Esophagus squamous epithelium (tissue), 5 donors: ENCODE results near the gene ELOVL2. TPM values are rescaled to one million over a fixed set of nuclear protein-coding genes. Genes with fewer than 3 reads are reported as not detected.

Source experiments
- DNase-seq: peaks from one replicate; lab custom pipeline; 2025; lab: John Stamatoyannopoulos, UW
- H3K27ac ChIP-seq, 4 donors: fragments of 200-600 bp; sonication (generic); one replicate each; pipeline ENCODE4 v1.5.1; 2016 to 2019; ENCODE audit warnings: mild to moderate bottlenecking in 1 of 4
- H3K27me3 ChIP-seq, 4 donors: fragments of 200-600 bp; sonication (generic); 1 replicate in 3 of 4; 2 replicates in 1 of 4; pipeline versions ENCODE4 v1.5.1 to v1.6.0; 2017 to 2021; ENCODE audit warnings: antibody characterized with exemption in 1 of 4
- H3K36me3 ChIP-seq, 3 donors: fragments of 200-600 bp; sonication (generic); one replicate each; pipeline ENCODE4 v1.5.1; 2016 to 2019
- H3K4me1 ChIP-seq, 3 donors: fragments of 200-600 bp; sonication (generic); one replicate each; pipeline ENCODE4 v1.5.1; 2017 to 2019
- H3K4me3 ChIP-seq, 4 donors: fragments of 200-600 bp; sonication (generic); 1 replicate in 3 of 4; 2 replicates in 1 of 4; pipeline ENCODE4 v1.5.1; 2016 to 2019; ENCODE audit warnings: mild to moderate bottlenecking in 2 of 4, moderate library complexity in 1 of 4
- H3K9me3 ChIP-seq, 3 donors: fragments of 200-600 bp; sonication (generic); one replicate each; pipeline ENCODE4 v1.5.1; 2016 to 2019
- CTCF ChIP-seq, 6 experiments: fragments of 450-650 bp in 4 of 6; fragments of 200-600 bp in 2 of 6; sonication (generic) in 2 of 6; IDR thresholded peaks; one replicate each; pipeline ENCODE4 v1.5.1; 2016 to 2019; ENCODE audit warnings: antibody characterized with exemption in 6 of 6, mild to moderate bottlenecking in 4 of 6, moderate library complexity in 4 of 6
- POLR2A ChIP-seq, 4 donors: fragments of 450-650 bp; IDR thresholded peaks; one replicate each; pipeline ENCODE4 v1.6.1; 2017; ENCODE audit warnings: antibody characterized with exemption in 4 of 4, mild to moderate bottlenecking in 4 of 4, moderate library complexity in 3 of 4
- WGBS, 2 donors: methylation state at CpG; one replicate each; pipeline ENCODE4 v1.1.5; 2018; 5-methylcytosine and 5-hydroxymethylcytosine counted together
- intact Hi-C: fragments of 100-400 bp; cut with DNase I; formaldehyde crosslinking; loops from one replicate; pipeline ENCODE4 v1.15.0; 2022
- total RNA-seq, 4 donors: library from RNA; depleted of rRNA; stranded (reverse); fragments of >200 nt; gene quantifications; one replicate each; pipeline ENCODE4 v1.1.0, GENCODE V29; 2016
- donor health status: DM: yes; HTN: yes; CAD: no.

Gene ELOVL2
- total RNA-seq, 4 donors from 2014 or later: 0.06 to 0.38 (median 0.18) TPM; not detected in 1

GRCh38 chr6:11076540-11076939 lies 32.4 kb upstream of the ELOVL2 start:
- 52 to 61% methylated on average over 2 of the region's 2 CpGs for WGBS, 2 donors
- DNase-seq: no peak
- no peaks in the 10 kb centered on the region for H3K36me3 ChIP-seq
- TF ChIP-seq POLR2A (IDR thresholded peaks at IDR 0.05) (no peak), CTCF (IDR thresholded peaks at IDR 0.05) (no peak)
- H3K4me1 ChIP-seq: no peaks in the 10 kb centered on the region
- H3K27ac ChIP-seq: no peak overlapping the region
- H3K9me3 ChIP-seq: no peaks in the 10 kb centered on the region
- no peaks in the 10 kb centered on the region for H3K27me3 ChIP-seq
- no peak overlapping the region for H3K4me3 ChIP-seq
- intact Hi-C loops: no loop called here

GRCh38 chr6:11072101-11072500 lies 28.0 kb upstream of the ELOVL2 start:
- TF ChIP-seq CTCF (IDR thresholded peaks at IDR 0.05) (no peak), POLR2A (IDR thresholded peaks at IDR 0.05) (no peak)
- no peaks in the 10 kb centered on the region for H3K36me3 ChIP-seq
- H3K4me1 ChIP-seq: no peaks in the 10 kb centered on the region
- no peaks in the 10 kb centered on the region for H3K9me3 ChIP-seq
- no peak overlapping the region for H3K4me3 ChIP-seq
- no peak for DNase-seq
- no peaks in the 10 kb centered on the region for H3K27me3 ChIP-seq
- WGBS, 2 donors: 89 to 94% methylated on average over 4 of the region's 4 CpGs
- intact Hi-C loops: no loop called here
- no peak overlapping the region for H3K27ac ChIP-seq

GRCh38 chr6:11069760-11070159 lies 25.7 kb upstream of the ELOVL2 start:
- Histone ChIP-seq H3K36me3 (no peaks in the 10 kb centered on the region), H3K9me3 (no peaks in the 10 kb centered on the region), H3K27me3 (no peaks in the 10 kb centered on the region), H3K4me3 (no peak overlapping the region), H3K27ac (no peak overlapping the region), H3K4me1 (no peaks in the 10 kb centered on the region)
- intact Hi-C loops: loop anchor here (5.0 kb wide), 1 partner anchor 117 kb away; no protein-coding TSS in a partner anchor
- DNase-seq: no peak
- WGBS, 2 donors: 61 to 67% methylated on average over 2 of the region's 2 CpGs
- TF ChIP-seq CTCF (IDR thresholded peaks at IDR 0.05): no peak

- Histone ChIP-seq H3K27me3 (no peaks in the 10 kb centered on the region), H3K36me3 (no peaks in the 10 kb centered on the region), H3K4me3 (no peak overlapping the region), H3K9me3 (no peaks in the 10 kb centered on the region), H3K27ac (no peak overlapping the region), H3K4me1 (no peaks in the 10 kb centered on the region)
- 51 to 56% methylated on average over 2 of the region's 2 CpGs for WGBS, 2 donors
- intact Hi-C loops: loop anchor here (5.0 kb wide), 1 partner anchor 115 kb away; no protein-coding TSS in a partner anchor
- TF ChIP-seq POLR2A (IDR thresholded peaks at IDR 0.05) (no peak), CTCF (IDR thresholded peaks at IDR 0.05) (no peak)
- no peak for DNase-seq
Measured at GRCh38 chr6:11067348-11067747, 23.2 kb upstream of the ELOVL2 start.

GRCh38 chr6:11066505-11067347 lies 22.6 kb upstream of the ELOVL2 start:
- peaks cover 0 to 2% (median 0%) of the 10 kb centered on the region in 4 donors for H3K27me3 ChIP-seq
- no peaks in the 10 kb centered on the region for H3K9me3 ChIP-seq
- 90 to 93% methylated on average over 6 of the region's 6 CpGs for WGBS, 2 donors
- no peak overlapping the region for H3K27ac ChIP-seq
- H3K4me3 ChIP-seq: no peak overlapping the region
- no peaks in the 10 kb centered on the region for H3K36me3 ChIP-seq
- no peaks in the 10 kb centered on the region for H3K4me1 ChIP-seq
- TF ChIP-seq POLR2A (IDR thresholded peaks at IDR 0.05): no peak
- TF ChIP-seq CTCF (IDR thresholded peaks at IDR 0.05): no peak
- intact Hi-C loops: loop anchor here (5.0 kb wide), 1 partner anchor 114 kb away; no protein-coding TSS in a partner anchor
- no peak for DNase-seq
